Nephron progenitor cell (in vitro differentiated cells): ENCODE measurements around the gene PCDHGB7.
"Not testable (repeated sequence)": the region's sequence is repeated elsewhere in the genome, so short reads cannot be mapped to it uniquely, and the experiment has no call there.

Experiments
- DNase-seq: peaks from one replicate; pipeline ENCODE4 v3.0.0; 2021
- H3K27ac Mint-ChIP-seq: 2 replicates; pipeline ENCODE4 v1.8.0; 2021; ENCODE audit warnings: mild to moderate bottlenecking, moderate library complexity, mixed read lengths
- H3K27me3 Mint-ChIP-seq: 2 replicates; pipeline ENCODE4 v1.8.0; 2021; ENCODE audit warnings: mild to moderate bottlenecking, low read depth, mixed read lengths; ENCODE audit not compliant: poor library complexity
- H3K36me3 Mint-ChIP-seq: 2 replicates; pipeline ENCODE4 v1.8.0; 2021; ENCODE audit warnings: low read depth, mixed read lengths
- H3K4me1 Mint-ChIP-seq: 2 replicates; pipeline ENCODE4 v1.8.0; 2021; ENCODE audit warnings: mixed read lengths
- H3K4me3 Mint-ChIP-seq: 2 replicates; pipeline ENCODE4 v1.8.0; 2021; ENCODE audit warnings: mild to moderate bottlenecking, moderate library complexity, mixed read lengths
- H3K9me3 Mint-ChIP-seq: 2 replicates; pipeline ENCODE4 v1.8.0; 2021; ENCODE audit warnings: mild to moderate bottlenecking, moderate library complexity, mixed read lengths
- CTCF ChIP-seq: fragments of 200-600 bp; sonication (generic); IDR thresholded peaks from 2 replicates; pipeline ENCODE4 v1.5.0; 2021; ENCODE audit warnings: antibody characterized with exemption

The PCDHGB7 gene

GRCh38 chr5:141431286-141431685, 13.8 kb downstream of the PCDHGB7 start:
- no peaks in the 10 kb centered on the region for H3K27me3 Mint-ChIP-seq
- peaks cover 100% of the 10 kb centered on the region for H3K9me3 Mint-ChIP-seq
- no peak overlapping the region for H3K4me3 Mint-ChIP-seq
- peaks cover 99% of the 10 kb centered on the region for H3K36me3 Mint-ChIP-seq
- no peaks in the 10 kb centered on the region for H3K4me1 Mint-ChIP-seq
- no peak overlapping the region for H3K27ac Mint-ChIP-seq
- no peak for DNase-seq
- no peak for TF ChIP-seq CTCF

- not testable (repeated sequence) for DNase-seq, H3K4me3 Mint-ChIP-seq, H3K4me1 Mint-ChIP-seq, H3K27me3 Mint-ChIP-seq, H3K27ac Mint-ChIP-seq
- peaks cover 100% of the 10 kb centered on the region for H3K9me3 Mint-ChIP-seq
- peaks cover 99% of the 10 kb centered on the region for H3K36me3 Mint-ChIP-seq
Observed at GRCh38 chr5:141432308-141432707, 14.8 kb downstream of the PCDHGB7 start.

GRCh38 chr5:141432726-141433125, 15.2 kb downstream of the PCDHGB7 start:
- not testable (repeated sequence) for H3K27ac Mint-ChIP-seq, H3K4me3 Mint-ChIP-seq, H3K4me1 Mint-ChIP-seq, DNase-seq, H3K27me3 Mint-ChIP-seq
- Mint-ChIP-seq H3K9me3 (peaks cover 100% of the 10 kb centered on the region), H3K36me3 (peaks cover 99% of the 10 kb centered on the region)

GRCh38 chr5:141434006-141434405, 16.5 kb downstream of the PCDHGB7 start:
- Mint-ChIP-seq H3K36me3 (peaks cover 94% of the 10 kb centered on the region), H3K4me1 (no peaks in the 10 kb centered on the region), H3K27me3 (no peaks in the 10 kb centered on the region), H3K27ac (no peak overlapping the region), H3K9me3 (peaks cover 95% of the 10 kb centered on the region), H3K4me3 (no peak overlapping the region)
- DNase-seq = no peak
- no peak for TF ChIP-seq CTCF

GRCh38 chr5:141437221-141437620, 19.7 kb downstream of the PCDHGB7 start:
- Mint-ChIP-seq H3K36me3 (peaks cover 93% of the 10 kb centered on the region), H3K27ac (no peak overlapping the region), H3K4me1 (no peaks in the 10 kb centered on the region), H3K9me3 (peaks cover 93% of the 10 kb centered on the region), H3K4me3 (no peak overlapping the region), H3K27me3 (no peaks in the 10 kb centered on the region)
- TF ChIP-seq CTCF = no peak
- DNase-seq = no peak

- peaks cover 90% of the 10 kb centered on the region for H3K9me3 Mint-ChIP-seq
- no peaks in the 10 kb centered on the region for H3K4me1 Mint-ChIP-seq
- no peak for DNase-seq
Observed at GRCh38 chr5:141439411-141440141, 22.1 kb downstream of the PCDHGB7 start.

More at GRCh38 chr5:141439411-141440141, 22.1 kb downstream of the PCDHGB7 start:
- Mint-ChIP-seq H3K36me3 (peaks cover 92% of the 10 kb centered on the region), H3K4me3 (no peak overlapping the region), H3K27ac (no peak overlapping the region), H3K27me3 (no peaks in the 10 kb centered on the region)
- TF ChIP-seq CTCF = no peak
